ENCODE data around the gene SLC13A5. TPM values are rescaled to one million over a fixed set of nuclear protein-coding genes. Genes with fewer than 3 reads are reported as not detected.
"Not testable (repeated sequence)": the region's sequence is repeated elsewhere in the genome, so short reads cannot be mapped to it uniquely, and the experiment has no call there.

SLC13A5 gene
- total RNA-seq, 1 experiment from 2014 or later: 0.07 TPM

DNA sequence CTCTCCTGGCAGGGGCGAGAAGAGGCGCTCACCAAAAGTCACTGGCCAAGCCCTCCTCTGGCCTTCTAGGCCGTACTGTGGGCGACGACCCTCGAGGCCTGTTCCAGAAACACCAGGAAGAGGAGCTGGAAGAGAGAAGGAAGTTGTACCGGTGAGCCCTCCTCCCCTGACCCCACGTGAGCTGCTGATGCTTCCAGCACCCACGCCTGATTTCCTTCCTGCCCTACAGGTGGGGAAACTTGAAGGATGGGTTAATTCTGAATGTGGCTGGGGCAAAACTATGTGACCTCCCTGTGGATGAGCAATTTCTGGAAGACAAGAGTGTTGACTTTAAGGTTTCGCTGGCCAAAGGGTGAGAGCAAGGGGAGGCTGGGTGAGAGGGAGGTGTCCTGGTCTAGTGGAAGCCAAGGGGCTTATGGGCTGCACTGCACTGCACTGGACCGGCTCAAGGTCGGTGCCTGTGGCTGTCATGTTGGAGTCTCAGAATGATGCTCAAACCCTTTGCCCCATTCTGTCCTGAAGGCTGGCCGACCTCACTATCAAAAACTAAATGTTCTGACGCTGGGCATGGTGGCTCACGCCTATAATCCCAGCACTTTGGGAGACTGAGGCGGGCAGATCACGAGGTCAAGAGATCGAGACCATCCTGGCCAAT, 55.4 kb downstream of the SLC13A5 start:
- Histone ChIP-seq H3K27ac (ENCODE audit: low read depth, low read length) (no peak overlapping the region; the same call in 1 of the 2 replicates), H3K4me3 (replicated peaks in 1 of 2; ENCODE audit: low read depth in 1 of 2, low read length in 2 of 2) (peak overlapping the region; percentile 40 to 50), H3K9ac (ENCODE audit: low read length) (peak overlapping the region; percentile 25), H3K4me1 (ENCODE audit: control insufficient read depth in 1 of 2, insufficient read depth in 2 of 2, low read length in 2 of 2) (peaks cover 0 to 6% of the 10 kb centered on the region in 2 experiments; a peak in 1 of 4 replicates), H3K9me2 (ENCODE audit: insufficient read depth) (no peaks in the 10 kb centered on the region), H3K27me3 (ENCODE audit: insufficient read depth, low read length) (no peaks in the 10 kb centered on the region; the same call in 1 of the 2 replicates), H3K9me3 (ENCODE audit: control insufficient read depth in 1 of 2, insufficient read depth in 1 of 2, low read depth in 1 of 2, low read length in 2 of 2) (no peaks in the 10 kb centered on the region), H4K20me1 (ENCODE audit: insufficient read depth) (no peaks in the 10 kb centered on the region), H3K36me3 (ENCODE audit: control insufficient read depth in 1 of 2, insufficient read depth in 2 of 2, low read length in 2 of 2) (no peaks in the 10 kb centered on the region), H2AFZ (ENCODE audit: low read depth, low read length, poor library complexity, severe bottlenecking) (no peak overlapping the region), H3K4me2 (ENCODE audit: low read length) (peak overlapping the region; percentile 69), H3K79me2 (ENCODE audit: insufficient read depth, low read length) (no peaks in the 10 kb centered on the region)
- TF ChIP-seq, protein P1, sequence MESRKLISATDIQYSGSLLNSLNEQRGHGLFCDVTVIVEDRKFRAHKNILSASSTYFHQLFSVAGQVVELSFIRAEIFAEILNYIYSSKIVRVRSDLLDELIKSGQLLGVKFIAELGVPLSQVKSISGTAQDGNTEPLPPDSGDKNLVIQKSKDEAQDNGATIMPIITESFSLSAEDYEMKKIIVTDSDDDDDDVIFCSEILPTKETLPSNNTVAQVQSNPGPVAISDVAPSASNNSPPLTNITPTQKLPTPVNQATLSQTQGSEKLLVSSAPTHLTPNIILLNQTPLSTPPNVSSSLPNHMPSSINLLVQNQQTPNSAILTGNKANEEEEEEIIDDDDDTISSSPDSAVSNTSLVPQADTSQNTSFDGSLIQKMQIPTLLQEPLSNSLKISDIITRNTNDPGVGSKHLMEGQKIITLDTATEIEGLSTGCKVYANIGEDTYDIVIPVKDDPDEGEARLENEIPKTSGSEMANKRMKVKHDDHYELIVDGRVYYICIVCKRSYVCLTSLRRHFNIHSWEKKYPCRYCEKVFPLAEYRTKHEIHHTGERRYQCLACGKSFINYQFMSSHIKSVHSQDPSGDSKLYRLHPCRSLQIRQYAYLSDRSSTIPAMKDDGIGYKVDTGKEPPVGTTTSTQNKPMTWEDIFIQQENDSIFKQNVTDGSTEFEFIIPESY (IDR thresholded peaks at IDR 0.05; ENCODE audit: extremely low read depth, insufficient replicate concordance, low read length): no peak
- intact Hi-C loops (cut with micrococcal nuclease): no loop called here
- BruUV-seq (replicated peaks): no TSS peak
- RAD21 ChIA-PET (ENCODE audit: low non-redundant PET in 1 of 2, low total read pairs in 2 of 2, uncharacterized antibody in 2 of 2, unreplicated experiment in 2 of 2): interaction anchor here (0.6 to 0.8 kb wide), 2 partner anchors 16 kb away, joined by 3 read pairs; no protein-coding TSS in a partner anchor
- ATAC-seq: peak; percentile 49
- DNase-seq (ENCODE audit: low read depth, low spot score): no peak
- CTCF ChIA-PET: interaction anchor here (0.7 to 1.2 kb wide), 2 partner anchors 186 to 347 kb away, joined by 3 to 4 read pairs; no protein-coding TSS in a partner anchor
- POLR2A ChIA-PET: interaction anchor here (0.6 kb wide), 1 partner anchor 1724 kb away, joined by 3 read pairs; no protein-coding TSS in a partner anchor

DNA sequence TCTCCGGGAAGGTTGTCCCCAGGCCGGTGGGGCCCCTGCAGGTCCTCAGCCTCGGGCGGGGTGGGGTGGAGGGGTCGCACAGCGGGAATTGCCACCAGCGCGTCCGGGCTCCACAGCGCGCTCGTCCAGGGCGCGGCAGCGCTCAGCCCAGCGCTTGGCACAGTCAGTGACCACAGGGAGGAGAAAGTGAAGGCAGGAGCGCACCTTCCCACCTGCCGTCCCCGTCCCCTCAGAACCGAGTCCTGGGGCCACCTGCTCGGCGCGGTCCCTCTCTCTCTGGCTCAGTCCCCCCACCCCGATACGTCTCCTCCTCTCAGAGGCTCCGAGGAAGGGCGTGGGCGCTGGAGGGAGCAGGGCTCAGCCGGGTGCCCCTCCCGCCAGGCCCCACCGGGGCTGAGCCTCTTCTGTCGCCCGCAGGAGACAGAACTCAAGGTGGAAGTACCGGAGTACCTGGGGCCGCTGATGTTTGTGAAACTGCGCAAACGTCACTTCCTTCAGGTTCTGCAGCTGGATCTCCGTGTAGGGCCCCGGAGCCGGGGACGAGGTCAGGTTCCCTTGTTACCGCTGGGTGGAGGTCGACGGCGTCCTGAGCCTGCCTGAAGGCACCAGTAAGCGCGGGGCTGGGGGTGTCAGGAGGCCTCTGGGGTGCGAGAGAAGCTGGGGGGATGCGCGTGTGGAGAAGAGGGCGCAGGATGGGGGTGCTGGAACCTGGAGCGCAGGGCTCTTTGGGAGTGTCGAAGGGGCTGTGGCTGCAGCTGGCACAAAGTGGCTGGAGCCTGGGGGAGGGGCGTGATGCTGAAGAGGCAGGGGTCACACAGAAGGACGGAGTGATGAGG, 56.2 kb downstream of the SLC13A5 start:
- H3K27ac ChIP-seq (ENCODE audit: low read depth, low read length); POLR2A ChIA-PET: not testable (repeated sequence)

DNA sequence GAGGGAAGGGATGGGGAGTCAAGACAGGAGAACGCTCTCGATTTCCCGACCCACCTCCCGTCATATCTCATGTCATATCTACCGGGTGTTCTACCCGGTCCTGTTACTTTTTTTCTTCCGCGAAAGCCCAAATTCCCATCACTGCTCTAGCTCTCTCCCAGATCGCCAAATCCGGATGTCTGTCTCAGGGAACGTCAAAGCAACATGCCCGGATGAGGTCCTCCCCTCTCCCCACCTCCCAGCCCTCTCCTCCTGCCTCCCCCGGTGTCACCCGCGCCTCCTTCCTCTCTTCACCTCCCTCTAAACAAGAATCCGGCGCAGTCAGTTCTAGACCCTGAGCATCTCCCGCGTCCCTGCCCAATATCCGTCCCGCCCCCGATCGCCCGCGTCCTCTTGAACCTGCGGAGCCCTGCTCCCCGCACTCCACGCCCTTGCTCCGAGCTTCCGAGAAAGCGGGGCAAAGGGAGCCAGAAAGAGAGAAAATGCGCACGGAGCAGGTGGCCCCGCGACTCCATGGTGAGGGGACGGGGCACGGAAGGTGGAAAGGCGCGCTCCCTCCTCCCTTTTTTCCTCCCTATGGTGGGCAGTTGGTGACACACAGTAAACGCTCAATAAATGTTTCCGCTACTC, 57.3 kb downstream of the SLC13A5 start:
- H2AFZ ChIP-seq (ENCODE audit: low read depth, low read length, poor library complexity, severe bottlenecking); DNase-seq (ENCODE audit: low read depth, low spot score); CTCF ChIA-PET; intact Hi-C loops (cut with micrococcal nuclease); H3K79me2 ChIP-seq (ENCODE audit: insufficient read depth, low read length); H3K9me3 ChIP-seq (ENCODE audit: control insufficient read depth in 1 of 2, insufficient read depth in 1 of 2, low read depth in 1 of 2, low read length in 2 of 2); BruUV-seq (replicated peaks); H3K9ac ChIP-seq (ENCODE audit: low read length); H3K4me2 ChIP-seq (ENCODE audit: low read length); H4K20me1 ChIP-seq (ENCODE audit: insufficient read depth); RAD21 ChIA-PET (ENCODE audit: low non-redundant PET in 1 of 2, low total read pairs in 2 of 2, uncharacterized antibody in 2 of 2, unreplicated experiment in 2 of 2); H3K27me3 ChIP-seq (ENCODE audit: insufficient read depth, low read length); H3K36me3 ChIP-seq (ENCODE audit: control insufficient read depth in 1 of 2, insufficient read depth in 2 of 2, low read length in 2 of 2); H3K4me3 ChIP-seq (replicated peaks in 1 of 2; ENCODE audit: low read depth in 1 of 2, low read length in 2 of 2); H3K27ac ChIP-seq (ENCODE audit: low read depth, low read length); H3K9me2 ChIP-seq (ENCODE audit: insufficient read depth); ATAC-seq; POLR2A ChIA-PET: not testable (repeated sequence)
- peaks cover 5 to 15% of the 10 kb centered on the region in 2 experiments; a peak in 3 of 4 replicates for H3K4me1 ChIP-seq (ENCODE audit: control insufficient read depth in 1 of 2, insufficient read depth in 2 of 2, low read length in 2 of 2)

More for the DNA sequence above, 56.2 kb downstream of the SLC13A5 start:
- peak overlapping the region; percentile 40 to 50 for H3K4me3 ChIP-seq (replicated peaks in 1 of 2; ENCODE audit: low read depth in 1 of 2, low read length in 2 of 2)
- intact Hi-C loops (cut with micrococcal nuclease); BruUV-seq (replicated peaks); H3K36me3 ChIP-seq (ENCODE audit: control insufficient read depth in 1 of 2, insufficient read depth in 2 of 2, low read length in 2 of 2); H3K9me2 ChIP-seq (ENCODE audit: insufficient read depth); H3K4me1 ChIP-seq (ENCODE audit: control insufficient read depth in 1 of 2, insufficient read depth in 2 of 2, low read length in 2 of 2); H4K20me1 ChIP-seq (ENCODE audit: insufficient read depth); H3K79me2 ChIP-seq (ENCODE audit: insufficient read depth, low read length); H2AFZ ChIP-seq (ENCODE audit: low read depth, low read length, poor library complexity, severe bottlenecking); H3K9me3 ChIP-seq (ENCODE audit: control insufficient read depth in 1 of 2, insufficient read depth in 1 of 2, low read depth in 1 of 2, low read length in 2 of 2); H3K27me3 ChIP-seq (ENCODE audit: insufficient read depth, low read length); DNase-seq (ENCODE audit: low read depth, low spot score): not testable (repeated sequence)
- peak overlapping the region; percentile 69 for H3K4me2 ChIP-seq (ENCODE audit: low read length)
- peak overlapping the region; percentile 25 for H3K9ac ChIP-seq (ENCODE audit: low read length)
- CTCF ChIA-PET: interaction anchor here (0.7 to 1.2 kb wide), 2 partner anchors 186 to 347 kb away, joined by 3 to 4 read pairs; no protein-coding TSS in a partner anchor
- RAD21 ChIA-PET (ENCODE audit: low non-redundant PET in 1 of 2, low total read pairs in 2 of 2, uncharacterized antibody in 2 of 2, unreplicated experiment in 2 of 2): interaction anchor here (0.6 to 0.8 kb wide), 2 partner anchors 15 to 16 kb away, joined by 3 read pairs; no protein-coding TSS in a partner anchor
- ATAC-seq: peak; percentile 79
